Measurements from ENCODE around the gene GALNT11. TPM values are rescaled to one million over a fixed set of nuclear protein-coding genes. Genes with fewer than 3 reads are reported as not detected.

The GALNT11 gene
- polyA plus RNA-seq, 2 of the 4 experiments (the other 2 are of a cell fraction): 27.4 to 44.3 TPM

DNA sequence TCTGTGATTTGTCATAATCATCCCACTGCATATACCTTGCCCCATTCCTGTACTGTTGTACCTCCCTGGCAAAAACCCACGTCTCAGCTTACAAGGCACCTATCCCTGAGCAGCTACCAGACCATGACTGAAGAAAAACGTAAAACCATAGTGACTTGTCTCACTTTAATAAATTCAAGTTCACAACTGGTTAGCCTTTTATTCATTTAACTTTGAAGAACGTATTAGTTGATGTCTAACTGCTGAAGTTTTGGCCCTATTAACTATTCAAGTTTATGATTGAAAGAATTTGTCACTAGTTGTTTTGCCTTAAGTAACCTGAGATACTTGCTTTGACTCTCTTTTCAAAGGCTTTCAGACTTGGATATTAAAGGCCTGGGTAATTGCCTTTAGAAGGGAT, 59.7 kb downstream of the GALNT11 start:
- DNase-seq (ENCODE audit: low read depth in 1 of 2, low spot score in 1 of 2): no peak
- Histone ChIP-seq H3K4me3 (no peak overlapping the region), H3K27ac (no peak overlapping the region), H3K9me3 (peaks cover 13% of the 10 kb centered on the region), H3K4me2 (no peak overlapping the region), H3K4me1 (peaks cover 28% of the 10 kb centered on the region)
- 88% methylated on average over 3 of the region's 3 CpGs for WGBS (ENCODE audit: missing lambda C conversion rate)
- TF ChIP-seq, protein P1, sequence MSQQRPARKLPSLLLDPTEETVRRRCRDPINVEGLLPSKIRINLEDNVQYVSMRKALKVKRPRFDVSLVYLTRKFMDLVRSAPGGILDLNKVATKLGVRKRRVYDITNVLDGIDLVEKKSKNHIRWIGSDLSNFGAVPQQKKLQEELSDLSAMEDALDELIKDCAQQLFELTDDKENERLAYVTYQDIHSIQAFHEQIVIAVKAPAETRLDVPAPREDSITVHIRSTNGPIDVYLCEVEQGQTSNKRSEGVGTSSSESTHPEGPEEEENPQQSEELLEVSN (IDR thresholded peaks at IDR 0.05; ENCODE audit: borderline replicate concordance, low read depth): no peak
- TF ChIP-seq HEYL (CRISPR knock-in tag; IDR thresholded peaks at IDR 0.05) (no peak), MAZ (IDR thresholded peaks at IDR 0.05; ENCODE audit: borderline replicate concordance, low read depth, low read length) (no peak), ZFP36 (IDR thresholded peaks at IDR 0.05; ENCODE audit: borderline replicate concordance, partially characterized antibody) (no peak), SREBF2 (IDR thresholded peaks at IDR 0.05) (no peak)
- TF ChIP-seq, protein P2, sequence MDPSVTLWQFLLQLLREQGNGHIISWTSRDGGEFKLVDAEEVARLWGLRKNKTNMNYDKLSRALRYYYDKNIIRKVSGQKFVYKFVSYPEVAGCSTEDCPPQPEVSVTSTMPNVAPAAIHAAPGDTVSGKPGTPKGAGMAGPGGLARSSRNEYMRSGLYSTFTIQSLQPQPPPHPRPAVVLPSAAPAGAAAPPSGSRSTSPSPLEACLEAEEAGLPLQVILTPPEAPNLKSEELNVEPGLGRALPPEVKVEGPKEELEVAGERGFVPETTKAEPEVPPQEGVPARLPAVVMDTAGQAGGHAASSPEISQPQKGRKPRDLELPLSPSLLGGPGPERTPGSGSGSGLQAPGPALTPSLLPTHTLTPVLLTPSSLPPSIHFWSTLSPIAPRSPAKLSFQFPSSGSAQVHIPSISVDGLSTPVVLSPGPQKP (IDR thresholded peaks at IDR 0.05; ENCODE audit: low read depth, low read length): no peak
- ATAC-seq: no peak
- POLR2A ChIA-PET: interaction anchor here (0.6 kb wide), 1 partner anchor 13 kb away, joined by 5 read pairs; no protein-coding TSS in a partner anchor
- CTCF ChIA-PET: interaction anchor here (0.6 kb wide), 1 partner anchor 69 kb away, joined by 4 read pairs; no protein-coding TSS in a partner anchor
- FAIRE-seq: no peak

DNA sequence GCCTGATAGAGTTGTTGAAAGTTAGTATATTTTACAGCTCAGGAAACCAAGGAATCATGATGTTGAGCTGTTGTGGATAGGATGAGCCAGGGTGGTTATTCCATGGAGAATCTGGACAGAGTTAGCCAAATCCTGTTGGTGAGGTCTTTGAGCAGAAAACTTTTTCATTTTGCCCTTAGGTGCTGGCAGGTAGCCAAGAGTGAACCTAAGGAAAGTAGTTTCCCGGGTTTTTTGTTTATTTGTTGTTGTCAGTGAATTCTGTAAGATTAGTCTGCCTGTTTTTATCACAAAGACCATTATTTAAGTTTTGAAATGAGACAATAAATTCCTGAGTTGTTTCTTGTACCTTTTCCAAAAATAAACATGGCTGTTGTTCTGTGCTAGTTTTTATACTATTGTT, 61.0 kb downstream of the GALNT11 start:
- Histone ChIP-seq H3K9me3 (peaks cover 13% of the 10 kb centered on the region), H3K27ac (no peak overlapping the region), H3K4me3 (no peak overlapping the region), H3K4me2 (no peak overlapping the region), H3K4me1 (peaks cover 14% of the 10 kb centered on the region)
- ChIA-PET CTCF (no interaction called here), POLR2A (no interaction called here)
- TF ChIP-seq EHMT2 (IDR thresholded peaks at IDR 0.05; ENCODE audit: low read depth) (no peak), BHLHE40 (IDR thresholded peaks at IDR 0.05; ENCODE audit: low read depth, low read length) (no peak), NPAS2 (CRISPR knock-in tag; IDR thresholded peaks at IDR 0.05; ENCODE audit: borderline replicate concordance) (no peak), HOXB5 (CRISPR knock-in tag; IDR thresholded peaks at IDR 0.05) (no peak), FOSB (CRISPR knock-in tag; IDR thresholded peaks at IDR 0.05) (no peak), TP53 (CRISPR knock-in tag; IDR thresholded peaks at IDR 0.05) (no peak), HDAC2 (IDR thresholded peaks at IDR 0.05) (no peak), RAD21 (conservative IDR thresholded peaks at IDR 0.05 in 1 of 2, IDR thresholded peaks at IDR 0.05 in 1 of 2) (no peak), JUNB (IDR thresholded peaks at IDR 0.05) (no peak), RFX5 (IDR thresholded peaks at IDR 0.05) (no peak), ZFP36 (IDR thresholded peaks at IDR 0.05; ENCODE audit: borderline replicate concordance, partially characterized antibody) (no peak), CBX2 (IDR thresholded peaks at IDR 0.05; ENCODE audit: borderline replicate concordance, low read depth) (no peak), HOXA7 (CRISPR knock-in tag; IDR thresholded peaks at IDR 0.05) (no peak)
- 46% methylated on average over 1 of the region's 1 CpG for WGBS (ENCODE audit: missing lambda C conversion rate)
- FAIRE-seq: no peak
- no peak for DNase-seq (ENCODE audit: low read depth in 1 of 2, low spot score in 1 of 2)
- no peak for ATAC-seq

DNA sequence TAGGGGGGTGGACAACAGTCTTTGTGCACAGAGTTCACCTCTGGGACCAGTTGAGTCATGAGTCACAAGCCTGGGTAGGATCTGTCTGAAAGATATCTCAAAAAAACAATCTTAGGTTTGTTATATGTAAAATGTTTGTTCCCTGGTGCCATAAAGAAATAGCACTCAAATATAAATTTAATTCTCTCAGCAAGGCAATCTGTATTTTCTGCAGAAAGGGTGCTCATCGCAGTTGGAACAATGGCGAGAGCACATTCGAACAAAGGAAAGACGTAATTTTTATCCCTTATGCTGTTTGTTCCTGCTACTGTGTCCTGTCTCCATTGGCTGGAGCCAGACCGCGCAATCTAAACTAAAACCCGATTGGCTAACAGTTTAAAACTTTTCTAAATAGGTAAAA, 63.7 kb downstream of the GALNT11 start:
- POLR2A ChIA-PET: no interaction called here
- ATAC-seq: no peak
- no peak for FAIRE-seq
- Histone ChIP-seq H3K27ac (no peak overlapping the region), H3K9me3 (peaks cover 13% of the 10 kb centered on the region), H3K4me3 (no peak overlapping the region), H3K4me1 (no peaks in the 10 kb centered on the region), H3K4me2 (no peak overlapping the region)
- WGBS (ENCODE audit: missing lambda C conversion rate): 94% methylated on average over 7 of the region's 7 CpGs
- CTCF ChIA-PET: no interaction called here
- no peak for DNase-seq (ENCODE audit: low read depth in 1 of 2, low spot score in 1 of 2)
- TF ChIP-seq EP300 (IDR thresholded peaks at IDR 0.05): no peak
- no peak for TF ChIP-seq KDM5A (IDR thresholded peaks at IDR 0.05)
- TF ChIP-seq HOXB5 (CRISPR knock-in tag; IDR thresholded peaks at IDR 0.05): no peak
- TF ChIP-seq HDAC2 (IDR thresholded peaks at IDR 0.05): no peak
- no peak for TF ChIP-seq RAD21 (conservative IDR thresholded peaks at IDR 0.05 in 1 of 2, IDR thresholded peaks at IDR 0.05 in 1 of 2)
- no peak for TF ChIP-seq CHD2 (IDR thresholded peaks at IDR 0.05; ENCODE audit: low read length, partially characterized antibody)
- no peak for TF ChIP-seq HMGXB4 (CRISPR knock-in tag; IDR thresholded peaks at IDR 0.05; ENCODE audit: borderline replicate concordance)
- TF ChIP-seq POLR2AphosphoS2 (conservative IDR thresholded peaks at IDR 0.05; ENCODE audit: low read length): no peak
- no peak for TF ChIP-seq MAZ (IDR thresholded peaks at IDR 0.05; ENCODE audit: borderline replicate concordance, low read depth, low read length)
- TF ChIP-seq RFX5 (IDR thresholded peaks at IDR 0.05): no peak
- no peak for TF ChIP-seq EHMT2 (IDR thresholded peaks at IDR 0.05; ENCODE audit: low read depth)

Measured in A549 (cell line).